Stomach (tissue), 4 donors: ENCODE data around the gene IP6K1.

ENCODE experiments used
- CTCF ChIP-seq, 7 experiments: fragments of 450-650 bp in 4 of 7; fragments of 200-600 bp in 3 of 7; sonication (generic) in 3 of 7; IDR thresholded peaks; one replicate each; pipeline ENCODE4 v1.5.1; 2016 to 2019; ENCODE audit warnings: antibody characterized with exemption in 7 of 7, control low read depth in 2 of 7, mild to moderate bottlenecking in 1 of 7
- EP300 ChIP-seq: sonication (generic); formaldehyde crosslinking; IDR thresholded peaks from one replicate; pipeline ENCODE4 v1.6.1; 2017; ENCODE audit warnings: antibody characterized with exemption
- POLR2A ChIP-seq, 4 donors: fragments of 450-650 bp; IDR thresholded peaks; one replicate each; pipeline ENCODE4 v1.6.1; 2016; ENCODE audit warnings: antibody characterized with exemption in 4 of 4, control low read depth in 2 of 4, mild to moderate bottlenecking in 1 of 4, moderate library complexity in 1 of 4
- POLR2AphosphoS5 ChIP-seq, 3 donors: sonication (generic); formaldehyde crosslinking; IDR thresholded peaks; one replicate each; pipeline ENCODE4 v1.6.1; 2016; ENCODE audit warnings: antibody characterized with exemption in 3 of 3

DNA sequence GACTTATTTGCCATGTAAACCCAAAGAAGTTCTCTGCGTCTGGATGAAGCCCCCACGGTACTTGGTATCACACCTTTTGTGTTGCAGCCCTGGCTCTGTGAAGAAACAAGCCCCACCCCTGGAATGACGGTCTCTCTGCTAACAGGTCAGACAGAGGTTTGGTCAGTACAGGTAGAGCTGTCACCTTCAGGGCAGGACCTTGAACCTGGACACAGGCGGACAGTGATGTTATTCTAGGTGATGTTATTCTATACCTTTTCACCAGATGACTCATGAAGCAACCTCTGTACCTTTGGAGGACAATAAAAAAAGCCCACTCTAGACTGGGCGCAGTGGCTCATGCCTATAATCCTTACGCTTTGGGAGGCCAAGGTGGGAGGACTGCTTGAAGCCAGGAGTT, 51.6 kb downstream of the IP6K1 start:
- TF ChIP-seq POLR2AphosphoS5 (IDR thresholded peaks at IDR 0.05) (no peak), CTCF (IDR thresholded peaks at IDR 0.05) (no peak), EP300 (no peak), POLR2A (IDR thresholded peaks at IDR 0.05) (no peak)
